ENCODE measurements around the gene AMN. TPM values are rescaled to one million over a fixed set of nuclear protein-coding genes. Genes with fewer than 3 reads are reported as not detected.
A peak's percentile ranks its signal among the peaks of the same experiment; 100 is the strongest.

The AMN gene
- polyA plus RNA-seq, 4 donors = 71.0 to 467 (median 402) TPM

DNA sequence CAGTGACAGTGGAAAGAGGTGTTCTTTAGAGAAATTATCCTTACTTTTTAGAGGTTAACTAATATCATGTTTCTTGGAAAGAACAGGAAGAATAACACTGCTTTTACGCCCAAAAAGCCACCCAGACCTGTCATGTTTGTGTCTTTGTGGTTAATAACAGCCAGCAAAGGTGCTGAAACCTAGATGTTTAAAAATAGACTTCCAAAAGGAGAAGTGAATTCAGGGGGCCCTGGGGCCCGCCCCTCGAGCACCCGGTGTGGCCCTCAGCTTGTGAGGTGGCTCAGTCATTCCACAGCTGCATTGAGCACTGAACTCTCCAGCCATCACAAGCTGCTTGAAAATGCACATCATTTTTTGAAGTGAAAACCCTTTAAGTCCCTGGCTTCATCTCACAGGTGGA is 20.8 kb upstream of the AMN start:
- no peaks in the 10 kb centered on the region for H3K9me3 ChIP-seq (ENCODE audit: control insufficient read depth in 2 of 2, insufficient read depth in 1 of 2, low read depth in 1 of 2, low read length in 1 of 2)
- no peak overlapping the region for H3K4me3 ChIP-seq (ENCODE audit: low read depth in 1 of 3, low read length in 3 of 3)
- 62 to 91% (median 68%) methylated on average over 4 of the region's 4 CpGs for WGBS, 3 donors
- H3K36me3 ChIP-seq (ENCODE audit: control insufficient read depth in 3 of 3, insufficient read depth in 2 of 3, low read depth in 1 of 3, low read length in 3 of 3) = peaks cover 6 to 71% (median 12%) of the 10 kb centered on the region in 3 donors
- H3K27me3 ChIP-seq (ENCODE audit: control insufficient read depth in 3 of 3, insufficient read depth in 3 of 3, low read length in 3 of 3) = no peaks in the 10 kb centered on the region
- no peaks in the 10 kb centered on the region for H3K4me1 ChIP-seq (ENCODE audit: control insufficient read depth in 3 of 3, insufficient read depth in 2 of 3, low read depth in 1 of 3, low read length in 2 of 3)
- DNase-seq (no peak), FAIRE-seq (no peak)
- peak overlapping the region in 1 of 3 donors; percentile 41 for H3K27ac ChIP-seq (ENCODE audit: low read depth in 1 of 3, low read length in 2 of 3)

DNA sequence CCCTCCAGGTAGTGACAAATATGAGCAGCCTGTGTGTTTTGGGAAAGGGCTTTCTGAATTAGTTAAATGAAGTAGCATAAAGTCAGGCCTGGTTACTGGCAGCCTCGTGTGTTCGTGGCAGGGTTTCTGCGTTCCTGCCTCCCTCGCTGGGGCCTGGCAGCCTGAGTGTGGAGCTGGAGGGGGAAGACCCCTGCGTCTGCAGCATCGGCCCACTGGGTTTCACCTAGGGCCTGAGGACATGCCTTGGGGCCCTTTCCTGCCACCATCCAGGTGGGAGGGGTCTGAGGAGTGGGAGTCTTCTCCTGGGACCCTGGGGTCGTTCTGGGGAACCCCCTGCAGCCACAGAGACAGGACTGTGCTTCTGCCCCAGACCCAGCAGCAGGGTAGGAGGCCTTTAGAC is 20.4 kb upstream of the AMN start:
- H3K27me3 ChIP-seq (ENCODE audit: control insufficient read depth in 3 of 3, insufficient read depth in 3 of 3, low read length in 3 of 3) = no peaks in the 10 kb centered on the region
- no peak overlapping the region for H3K4me3 ChIP-seq (ENCODE audit: low read depth in 1 of 3, low read length in 3 of 3)
- no peak for DNase-seq
- peaks cover 6 to 75% (median 12%) of the 10 kb centered on the region in 3 donors for H3K36me3 ChIP-seq (ENCODE audit: control insufficient read depth in 3 of 3, insufficient read depth in 2 of 3, low read depth in 1 of 3, low read length in 3 of 3)
- H3K27ac ChIP-seq (ENCODE audit: low read depth in 1 of 3, low read length in 2 of 3) = peak overlapping the region in 1 of 3 donors; percentile 41
- no peaks in the 10 kb centered on the region for H3K9me3 ChIP-seq (ENCODE audit: control insufficient read depth in 2 of 2, insufficient read depth in 1 of 2, low read depth in 1 of 2, low read length in 1 of 2)
- no peaks in the 10 kb centered on the region for H3K4me1 ChIP-seq (ENCODE audit: control insufficient read depth in 3 of 3, insufficient read depth in 2 of 3, low read depth in 1 of 3, low read length in 2 of 3)
- 82 to 92% (median 87%) methylated on average over 7 of the region's 7 CpGs for WGBS, 3 donors
- FAIRE-seq = no peak

DNA sequence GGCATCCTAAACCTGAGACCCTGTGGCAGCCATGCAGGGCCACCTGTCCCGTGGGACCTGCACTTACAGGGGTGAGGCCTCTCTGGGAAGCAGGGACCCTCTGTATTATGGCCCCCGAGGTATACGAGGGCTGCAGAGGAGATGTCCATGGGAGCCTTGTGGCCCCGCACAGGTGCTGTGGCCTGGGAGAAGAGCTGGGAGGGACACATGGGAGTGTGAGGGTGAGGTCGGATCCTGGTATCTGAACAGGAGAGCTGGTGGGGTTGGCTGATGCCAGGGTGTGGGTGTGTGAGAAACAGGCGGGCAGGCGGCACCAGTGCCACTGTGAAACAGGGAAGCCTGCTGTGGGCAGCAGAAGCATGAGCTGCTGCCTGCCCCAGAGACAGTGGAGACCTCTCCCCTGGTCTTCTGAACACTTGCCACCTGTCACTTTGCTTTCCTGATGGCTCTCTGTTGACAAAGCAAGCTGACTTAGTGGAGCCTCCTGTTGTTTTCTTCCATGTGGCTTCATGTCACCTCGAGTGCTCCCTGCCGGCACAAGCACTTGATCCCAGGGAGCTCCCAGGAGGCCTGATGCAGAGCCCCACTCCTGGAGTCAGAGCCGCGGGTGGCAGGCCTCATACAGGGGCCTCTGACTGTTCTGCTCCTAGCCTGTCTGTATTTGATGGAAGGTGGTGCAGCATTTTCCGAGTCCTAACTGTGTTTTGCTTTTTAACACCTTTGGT is 19.8 kb upstream of the AMN start:
- H3K4me1 ChIP-seq (ENCODE audit: control insufficient read depth in 3 of 3, insufficient read depth in 2 of 3, low read depth in 1 of 3, low read length in 2 of 3) = no peaks in the 10 kb centered on the region
- no peak for FAIRE-seq
- DNase-seq = no peak
- H3K27ac ChIP-seq (ENCODE audit: low read depth in 1 of 3, low read length in 2 of 3) = peak overlapping the region in 1 of 3 donors; percentile 41
- no peak overlapping the region for H3K4me3 ChIP-seq (ENCODE audit: low read depth in 1 of 3, low read length in 3 of 3)
- peaks cover 6 to 77% (median 12%) of the 10 kb centered on the region in 3 donors for H3K36me3 ChIP-seq (ENCODE audit: control insufficient read depth in 3 of 3, insufficient read depth in 2 of 3, low read depth in 1 of 3, low read length in 3 of 3)
- no peaks in the 10 kb centered on the region for H3K9me3 ChIP-seq (ENCODE audit: control insufficient read depth in 2 of 2, insufficient read depth in 1 of 2, low read depth in 1 of 2, low read length in 1 of 2)
- 91 to 92% (median 91%) methylated on average over 10 to 12 of the region's 12 CpGs for WGBS, 3 donors
- H3K27me3 ChIP-seq (ENCODE audit: control insufficient read depth in 3 of 3, insufficient read depth in 3 of 3, low read length in 3 of 3) = no peaks in the 10 kb centered on the region

DNA sequence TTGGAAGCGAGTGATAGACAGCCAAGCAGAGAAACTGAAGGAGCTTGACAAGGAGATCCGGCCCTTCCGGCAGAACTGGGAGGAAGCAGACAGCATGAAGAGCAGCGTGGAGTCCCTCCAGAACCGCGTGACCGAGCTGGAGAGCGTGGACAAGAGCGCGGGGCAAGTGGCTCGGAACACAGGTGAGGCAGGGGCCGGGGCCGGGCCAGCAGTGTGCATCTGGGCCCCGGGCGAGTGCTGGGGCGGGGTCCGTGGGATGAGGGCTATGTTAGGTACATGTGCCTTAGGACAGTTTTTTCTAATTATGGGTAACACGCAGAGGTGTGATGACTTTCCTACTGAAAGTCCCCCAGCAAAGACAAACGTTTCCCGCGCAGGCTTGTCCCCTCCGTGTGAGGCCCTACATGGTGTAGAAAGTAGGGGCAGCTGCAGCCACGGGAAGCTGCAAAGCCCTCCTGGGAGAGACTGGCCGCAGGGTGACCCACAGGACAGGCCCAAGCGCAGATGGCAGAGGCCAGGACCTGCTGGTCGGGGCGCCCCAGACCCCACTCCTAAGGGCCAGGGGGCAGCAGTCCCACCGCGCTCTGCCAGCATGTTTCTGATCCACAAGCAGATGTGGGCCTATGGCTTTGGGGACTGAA is 19.1 kb upstream of the AMN start:
- Histone ChIP-seq H3K36me3 (ENCODE audit: control insufficient read depth in 3 of 3, insufficient read depth in 2 of 3, low read depth in 1 of 3, low read length in 3 of 3) (peaks cover 6 to 79% (median 12%) of the 10 kb centered on the region in 3 donors), H3K4me1 (ENCODE audit: control insufficient read depth in 3 of 3, insufficient read depth in 2 of 3, low read depth in 1 of 3, low read length in 2 of 3) (no peaks in the 10 kb centered on the region), H3K27me3 (ENCODE audit: control insufficient read depth in 3 of 3, insufficient read depth in 3 of 3, low read length in 3 of 3) (no peaks in the 10 kb centered on the region), H3K27ac (ENCODE audit: low read depth in 1 of 3, low read length in 2 of 3) (no peak overlapping the region), H3K9me3 (ENCODE audit: control insufficient read depth in 2 of 2, insufficient read depth in 1 of 2, low read depth in 1 of 2, low read length in 1 of 2) (no peaks in the 10 kb centered on the region), H3K4me3 (ENCODE audit: low read depth in 1 of 3, low read length in 3 of 3) (no peak overlapping the region)
- DNase-seq (no peak), FAIRE-seq (no peak)
- WGBS, 3 donors = 89 to 97% (median 96%) methylated on average over 29 of the region's 29 CpGs

DNA sequence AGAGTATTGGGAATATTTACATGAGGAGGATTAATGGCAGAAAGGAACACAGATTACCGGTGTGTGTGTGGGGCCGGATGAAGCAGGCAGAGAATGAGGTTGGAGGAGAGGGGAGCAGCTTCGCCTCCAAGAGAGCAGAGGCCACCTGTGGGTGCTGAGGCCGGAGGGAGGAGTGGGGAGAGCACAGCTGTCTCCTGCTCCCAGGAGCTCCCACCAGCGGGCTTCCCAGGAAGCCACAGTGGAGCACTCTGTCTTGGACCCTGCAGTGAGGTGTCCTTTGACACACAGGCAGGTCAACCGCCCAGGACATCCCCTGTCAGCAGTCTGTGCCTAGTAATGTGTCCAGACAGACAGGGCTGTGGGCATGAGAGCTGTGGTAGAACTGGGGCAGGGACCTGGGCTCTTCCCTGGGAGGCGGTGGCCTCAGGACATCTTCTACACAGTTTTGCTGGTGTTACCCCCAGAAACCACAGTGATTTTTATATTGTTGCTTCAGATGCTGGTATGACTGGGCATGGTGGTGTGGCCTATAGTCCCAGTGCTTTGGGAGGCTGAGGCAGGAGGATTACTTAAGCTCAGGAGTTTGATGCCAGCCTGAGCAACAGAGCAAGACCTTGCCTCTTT is 18.5 kb upstream of the AMN start:
- Histone ChIP-seq H3K4me1 (ENCODE audit: control insufficient read depth in 3 of 3, insufficient read depth in 2 of 3, low read depth in 1 of 3, low read length in 2 of 3) (no peaks in the 10 kb centered on the region), H3K27me3 (ENCODE audit: control insufficient read depth in 3 of 3, insufficient read depth in 3 of 3, low read length in 3 of 3) (no peaks in the 10 kb centered on the region), H3K27ac (ENCODE audit: low read depth in 1 of 3, low read length in 2 of 3) (no peak overlapping the region), H3K4me3 (ENCODE audit: low read depth in 1 of 3, low read length in 3 of 3) (no peak overlapping the region), H3K36me3 (ENCODE audit: control insufficient read depth in 3 of 3, insufficient read depth in 2 of 3, low read depth in 1 of 3, low read length in 3 of 3) (peaks cover 5 to 78% (median 12%) of the 10 kb centered on the region in 3 donors), H3K9me3 (ENCODE audit: control insufficient read depth in 2 of 2, insufficient read depth in 1 of 2, low read depth in 1 of 2, low read length in 1 of 2) (no peaks in the 10 kb centered on the region)
- DNase-seq (no peak), FAIRE-seq (no peak)
- WGBS, 3 donors = 94 to 100% (median 95%) methylated on average over 7 of the region's 7 CpGs

DNA sequence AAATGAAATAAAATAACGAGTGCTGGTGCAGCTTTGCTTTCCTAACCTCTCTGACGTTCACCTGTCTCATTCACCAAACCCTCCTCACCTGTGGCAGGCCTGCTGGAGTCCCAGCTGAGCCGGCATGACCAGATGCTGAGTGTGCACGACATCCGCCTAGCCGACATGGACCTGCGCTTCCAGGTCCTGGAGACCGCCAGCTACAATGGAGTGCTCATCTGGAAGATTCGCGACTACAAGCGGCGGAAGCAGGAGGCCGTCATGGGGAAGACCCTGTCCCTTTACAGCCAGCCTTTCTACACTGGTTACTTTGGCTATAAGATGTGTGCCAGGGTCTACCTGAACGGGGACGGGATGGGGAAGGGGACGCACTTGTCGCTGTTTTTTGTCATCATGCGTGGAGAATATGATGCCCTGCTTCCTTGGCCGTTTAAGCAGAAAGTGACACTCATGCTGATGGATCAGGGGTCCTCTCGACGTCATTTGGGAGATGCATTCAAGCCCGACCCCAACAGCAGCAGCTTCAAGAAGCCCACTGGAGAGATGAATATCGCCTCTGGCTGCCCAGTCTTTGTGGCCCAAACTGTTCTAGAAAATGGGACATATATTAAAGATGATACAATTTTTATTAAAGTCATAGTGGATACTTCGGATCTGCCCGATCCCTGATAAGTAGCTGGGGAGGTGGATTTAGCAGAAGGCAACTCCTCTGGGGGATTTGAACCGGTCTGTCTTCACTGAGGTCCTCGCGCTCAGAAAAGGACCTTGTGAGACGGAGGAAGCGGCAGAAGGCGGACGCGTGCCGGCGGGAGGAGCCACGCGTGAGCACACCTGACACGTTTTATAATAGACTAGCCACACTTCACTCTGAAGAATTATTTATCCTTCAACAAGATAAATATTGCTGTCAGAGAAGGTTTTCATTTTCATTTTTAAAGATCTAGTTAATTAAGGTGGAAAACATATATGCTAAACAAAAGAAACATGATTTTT is 17.1 kb upstream of the AMN start:
- Histone ChIP-seq H3K27me3 (ENCODE audit: control insufficient read depth in 3 of 3, insufficient read depth in 3 of 3, low read length in 3 of 3) (no peaks in the 10 kb centered on the region), H3K36me3 (ENCODE audit: control insufficient read depth in 3 of 3, insufficient read depth in 2 of 3, low read depth in 1 of 3, low read length in 3 of 3) (peaks cover 5 to 80% (median 12%) of the 10 kb centered on the region in 3 donors), H3K4me1 (ENCODE audit: control insufficient read depth in 3 of 3, insufficient read depth in 2 of 3, low read depth in 1 of 3, low read length in 2 of 3) (no peaks in the 10 kb centered on the region), H3K9me3 (ENCODE audit: control insufficient read depth in 2 of 2, insufficient read depth in 1 of 2, low read depth in 1 of 2, low read length in 1 of 2) (no peaks in the 10 kb centered on the region), H3K27ac (ENCODE audit: low read depth in 1 of 3, low read length in 2 of 3) (no peak overlapping the region), H3K4me3 (ENCODE audit: low read depth in 1 of 3, low read length in 3 of 3) (no peak overlapping the region)
- DNase-seq (no peak), FAIRE-seq (no peak)
- WGBS, 3 donors = 94 to 97% (median 96%) methylated on average over 38 of the region's 38 CpGs

DNA sequence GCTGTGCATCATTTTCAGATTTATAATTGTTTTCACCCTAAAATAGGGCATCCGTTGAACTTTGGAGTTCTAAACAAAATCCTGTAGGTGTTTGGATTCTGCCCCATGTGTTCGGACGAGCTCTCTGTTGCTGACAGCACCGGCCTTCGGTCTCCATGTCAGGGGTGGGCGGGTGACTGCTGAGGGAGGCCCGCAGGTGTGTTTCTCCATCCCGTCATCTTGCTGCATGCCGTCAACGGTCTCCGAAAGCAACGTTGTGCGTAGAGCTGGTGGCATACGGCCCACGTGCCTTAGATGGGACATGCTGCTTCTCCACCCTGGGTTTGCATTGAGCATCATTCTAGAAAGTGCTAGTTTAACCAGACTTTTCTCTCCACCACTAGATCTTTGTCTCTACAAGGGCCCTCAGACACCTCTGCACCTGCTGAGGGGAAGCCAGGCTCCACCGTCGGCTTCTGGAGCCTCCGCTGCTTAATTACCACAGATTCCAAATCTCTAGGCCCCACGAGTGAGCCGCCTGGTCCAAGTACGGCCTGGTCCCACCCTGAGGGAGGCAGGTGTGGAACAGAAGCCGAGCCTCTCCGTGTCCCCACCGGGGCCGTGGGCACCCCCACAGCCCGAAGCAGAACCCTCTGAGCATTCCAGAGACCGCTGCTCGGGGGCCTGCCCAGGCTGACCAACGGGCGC is 15.7 kb upstream of the AMN start:
- no peaks in the 10 kb centered on the region for H3K27me3 ChIP-seq (ENCODE audit: control insufficient read depth in 3 of 3, insufficient read depth in 3 of 3, low read length in 3 of 3)
- no peaks in the 10 kb centered on the region for H3K9me3 ChIP-seq (ENCODE audit: control insufficient read depth in 2 of 2, insufficient read depth in 1 of 2, low read depth in 1 of 2, low read length in 1 of 2)
- WGBS, 3 donors = 96 to 97% (median 96%) methylated on average over 30 of the region's 30 CpGs
- no peak overlapping the region for H3K4me3 ChIP-seq (ENCODE audit: low read depth in 1 of 3, low read length in 3 of 3)
- H3K4me1 ChIP-seq (ENCODE audit: control insufficient read depth in 3 of 3, insufficient read depth in 2 of 3, low read depth in 1 of 3, low read length in 2 of 3) = no peaks in the 10 kb centered on the region
- DNase-seq (no peak), FAIRE-seq (no peak)
- peaks cover 5 to 80% (median 12%) of the 10 kb centered on the region in 3 donors for H3K36me3 ChIP-seq (ENCODE audit: control insufficient read depth in 3 of 3, insufficient read depth in 2 of 3, low read depth in 1 of 3, low read length in 3 of 3)
- H3K27ac ChIP-seq (ENCODE audit: low read depth in 1 of 3, low read length in 2 of 3) = no peak overlapping the region
